PC-9 (cell line): ENCODE measurements around the gene DIRAS1.

Experiments
- CTCF ChIP-seq: fragments of 200-600 bp; sonication (generic); conservative IDR thresholded peaks from 2 replicates; pipeline ENCODE4 v1.6.1; 2017; ENCODE audit warnings: mixed run types, antibody characterized with exemption, mild to moderate bottlenecking, moderate library complexity
- EZH2 ChIP-seq: fragments of 200-600 bp; sonication (generic); IDR thresholded peaks from 2 replicates; pipeline ENCODE4 v1.8.0; 2017; ENCODE audit warnings: antibody characterized with exemption, low read depth

DNA sequence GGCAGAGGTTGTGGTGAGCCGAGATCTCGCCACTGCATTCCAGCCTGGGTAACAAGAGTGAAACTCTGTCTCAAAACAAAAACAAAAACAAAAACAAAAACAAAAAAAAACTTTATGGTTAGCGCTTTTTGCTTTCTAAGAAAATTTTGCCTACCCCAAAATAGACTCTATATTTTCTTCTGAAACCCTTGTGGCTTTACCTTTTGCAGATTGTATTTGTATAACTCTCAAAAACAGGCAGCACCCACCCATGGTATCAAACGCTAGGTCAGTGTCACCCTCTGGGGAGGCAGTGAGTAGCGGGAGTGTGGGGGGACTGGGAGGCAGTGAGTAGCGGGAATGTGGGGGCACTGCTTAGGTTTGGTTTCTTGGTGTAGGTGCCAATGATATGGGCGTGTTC is 26.2 kb upstream of the DIRAS1 start:
- no peak for TF ChIP-seq CTCF
- no peak for TF ChIP-seq EZH2
